Measurements from ENCODE around the gene ZNF837. TPM values are rescaled to one million over a fixed set of nuclear protein-coding genes. Genes with fewer than 3 reads are reported as not detected.
A peak's percentile ranks its signal among the peaks of the same experiment; 100 is the strongest.

ZNF837 gene
- total and polyA plus RNA-seq, 5 donors from 2014 or later: 1.1 to 7.7 (median 3.2) TPM

DNA sequence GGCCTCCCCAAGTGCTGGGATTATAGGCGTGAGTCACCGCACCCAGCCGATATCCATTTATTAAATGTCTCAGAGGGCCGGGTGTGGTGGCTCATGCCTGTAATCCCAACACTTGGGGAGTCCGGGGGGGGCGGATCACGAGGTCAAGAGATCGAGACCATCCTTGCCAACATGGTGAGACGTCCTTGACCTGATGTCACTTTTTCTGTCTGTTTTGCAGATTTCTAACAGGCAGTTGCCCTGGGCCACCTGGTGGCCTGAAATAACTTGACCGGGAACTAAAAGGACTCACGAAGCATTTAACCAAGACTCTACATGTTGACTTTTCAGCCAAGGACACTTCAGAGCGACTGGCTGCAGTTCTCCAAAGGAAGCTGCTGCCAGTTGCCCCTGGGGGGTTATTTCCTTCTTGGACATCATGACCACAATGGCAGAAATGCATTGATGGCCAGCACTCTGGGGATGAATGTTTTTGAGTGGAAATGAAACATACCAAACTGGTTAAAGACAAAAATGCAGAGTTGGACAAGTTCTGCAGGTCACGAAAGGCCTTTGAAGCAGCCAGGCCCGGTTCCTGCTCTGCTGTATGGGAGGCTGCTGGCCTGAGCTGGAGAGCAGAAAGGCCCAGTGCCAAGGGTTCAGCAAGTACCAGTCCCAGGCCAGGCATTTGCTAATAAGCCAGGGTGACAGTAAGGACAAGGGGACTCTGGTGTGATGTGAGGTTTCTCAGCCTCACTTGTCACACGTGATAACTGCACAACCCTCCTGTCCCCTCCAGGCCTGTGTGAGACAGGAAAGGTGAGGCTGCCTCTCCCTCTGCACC is 8.3 kb downstream of the ZNF837 start:
- Histone ChIP-seq H3K36me3 (ENCODE audit: control insufficient read depth, insufficient read depth, low read length) (no peaks in the 10 kb centered on the region), H3K9me3 (ENCODE audit: control insufficient read depth in 2 of 2, low read length in 2 of 2) (no peaks in the 10 kb centered on the region), H3K27me3 (ENCODE audit: control insufficient read depth, insufficient read depth, low read length) (no peaks in the 10 kb centered on the region), H3K4me1 (ENCODE audit: control insufficient read depth, insufficient read depth, low read length, poor library complexity, severe bottlenecking) (no peaks in the 10 kb centered on the region), H3K4me3 (ENCODE audit: low read depth, low read length) (no peak overlapping the region), H3K27ac (ENCODE audit: insufficient read depth, low read length, poor library complexity, severe bottlenecking) (no peak overlapping the region)
- peaks cover 0 to 2% (median 0%) of the 10 kb centered on the region in 4 donors for H3K4me1 Mint-ChIP-seq
- H3K9me3 Mint-ChIP-seq: no peaks in the 10 kb centered on the region
- DNase-seq (no peak), ATAC-seq (ENCODE audit: low read depth in 2 of 2) (no peak)
- no peaks in the 10 kb centered on the region for H3K36me3 Mint-ChIP-seq
- H3K4me3 Mint-ChIP-seq: no peak overlapping the region
- no peak overlapping the region for H3K27ac Mint-ChIP-seq
- no peaks in the 10 kb centered on the region for H3K27me3 Mint-ChIP-seq

DNA sequence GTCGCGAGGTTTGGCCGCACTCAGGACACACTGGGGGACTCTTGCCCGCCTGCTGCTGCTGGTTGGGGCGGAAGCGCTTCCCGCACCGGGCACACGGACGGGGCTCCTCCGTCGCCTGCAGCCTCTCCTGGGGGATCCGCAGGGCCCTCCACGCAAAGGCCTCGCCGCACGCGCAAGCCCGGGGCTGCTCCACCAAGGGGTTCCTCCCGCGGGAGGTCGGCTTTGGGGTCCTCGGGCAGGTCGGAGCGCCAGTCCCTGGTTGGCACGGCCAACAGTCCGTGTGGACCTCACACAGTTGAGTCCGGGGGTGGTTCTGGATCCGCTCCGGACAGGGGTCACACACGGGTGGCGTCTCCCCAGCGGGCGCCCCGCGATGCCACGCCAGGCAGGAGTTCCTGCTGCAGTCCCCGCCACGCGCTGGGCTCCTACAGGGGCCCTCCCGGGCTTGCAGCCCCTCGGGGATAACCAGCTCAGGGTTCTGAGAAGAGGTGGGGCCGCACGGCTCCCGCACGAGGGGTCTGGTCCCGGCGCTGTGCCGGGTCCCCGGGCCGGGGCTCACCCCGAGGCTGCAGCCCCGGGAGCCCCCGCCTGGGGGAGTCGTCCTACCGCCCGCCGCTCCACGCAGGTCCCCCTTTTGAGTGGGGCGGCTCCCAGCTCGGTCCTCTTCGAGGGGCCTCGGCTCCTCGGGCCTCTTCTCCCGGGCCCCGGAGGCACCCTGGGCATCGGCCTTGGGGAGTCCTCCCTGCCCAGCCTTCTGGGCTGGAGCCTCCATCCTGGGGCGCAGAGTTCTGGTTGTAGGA is 12.1 kb downstream of the ZNF837 start:
- Mint-ChIP-seq H3K4me3 (no peak overlapping the region), H3K9me3 (no peaks in the 10 kb centered on the region), H3K27me3 (no peaks in the 10 kb centered on the region), H3K27ac (no peak overlapping the region), H3K4me1 (no peaks in the 10 kb centered on the region), H3K36me3 (no peaks in the 10 kb centered on the region)
- no peak for ATAC-seq (ENCODE audit: low read depth in 2 of 2)
- Histone ChIP-seq H3K4me3 (ENCODE audit: low read depth, low read length) (no peak overlapping the region), H3K36me3 (ENCODE audit: control insufficient read depth, insufficient read depth, low read length) (no peaks in the 10 kb centered on the region), H3K4me1 (ENCODE audit: control insufficient read depth, insufficient read depth, low read length, poor library complexity, severe bottlenecking) (no peaks in the 10 kb centered on the region), H3K27me3 (ENCODE audit: control insufficient read depth, insufficient read depth, low read length) (no peaks in the 10 kb centered on the region), H3K27ac (ENCODE audit: insufficient read depth, low read length, poor library complexity, severe bottlenecking) (no peak overlapping the region), H3K9me3 (ENCODE audit: control insufficient read depth in 2 of 2, low read length in 2 of 2) (no peaks in the 10 kb centered on the region)
- no peak for DNase-seq

DNA sequence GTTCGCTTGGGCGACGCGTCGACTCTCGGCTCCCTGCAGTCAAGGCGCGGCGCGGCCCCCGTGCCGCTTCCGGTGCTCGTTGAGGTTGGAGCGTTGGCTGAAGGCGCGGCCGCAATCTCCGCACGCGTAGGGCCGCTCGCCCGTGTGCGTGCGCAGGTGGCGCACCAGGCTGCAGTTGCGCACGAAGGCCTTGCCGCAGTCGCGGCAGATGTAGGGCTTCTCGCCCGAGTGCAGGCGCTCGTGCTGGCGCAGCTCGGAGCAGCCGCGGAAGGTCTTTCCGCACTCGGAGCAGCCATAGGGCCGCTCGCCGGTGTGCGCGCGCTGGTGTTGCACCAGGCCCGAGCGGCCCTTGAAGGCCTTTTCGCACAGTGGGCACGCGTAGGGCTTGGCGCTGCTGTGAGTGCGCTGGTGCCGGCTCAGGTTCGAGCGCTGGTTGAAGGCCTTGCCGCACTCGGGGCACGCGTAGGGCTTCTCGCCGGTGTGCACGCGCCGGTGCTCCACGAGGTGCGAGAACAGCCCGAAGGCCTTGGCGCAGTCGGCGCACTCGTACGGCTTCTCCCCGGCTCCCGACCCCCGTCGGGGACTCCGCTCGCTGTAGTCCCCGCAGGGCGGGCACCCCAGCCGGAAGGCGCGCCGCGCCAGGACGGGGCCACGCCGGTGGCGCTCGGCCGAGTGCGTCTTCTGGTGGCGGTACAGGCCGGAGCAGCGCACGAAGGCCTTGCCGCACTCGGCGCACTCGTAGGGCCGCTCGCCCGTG is 13.0 kb downstream of the ZNF837 start:
- no peaks in the 10 kb centered on the region for H3K36me3 Mint-ChIP-seq
- no peak for DNase-seq
- H3K9me3 Mint-ChIP-seq: no peaks in the 10 kb centered on the region
- H3K27me3 Mint-ChIP-seq: no peaks in the 10 kb centered on the region
- H3K4me3 Mint-ChIP-seq: no peak overlapping the region
- H3K4me1 ChIP-seq (ENCODE audit: control insufficient read depth, insufficient read depth, low read length, poor library complexity, severe bottlenecking): no peaks in the 10 kb centered on the region
- H3K27me3 ChIP-seq (ENCODE audit: control insufficient read depth, insufficient read depth, low read length): no peaks in the 10 kb centered on the region
- peaks cover 0 to 2% (median under 1%) of the 10 kb centered on the region in 4 donors for H3K4me1 Mint-ChIP-seq
- H3K9me3 ChIP-seq (ENCODE audit: control insufficient read depth in 2 of 2, low read length in 2 of 2): no peaks in the 10 kb centered on the region
- no peak overlapping the region for H3K27ac Mint-ChIP-seq
- no peak for ATAC-seq (ENCODE audit: low read depth in 2 of 2)
- no peaks in the 10 kb centered on the region for H3K36me3 ChIP-seq (ENCODE audit: control insufficient read depth, insufficient read depth, low read length)
- no peak overlapping the region for H3K27ac ChIP-seq (ENCODE audit: insufficient read depth, low read length, poor library complexity, severe bottlenecking)
- no peak overlapping the region for H3K4me3 ChIP-seq (ENCODE audit: low read depth, low read length)

DNA sequence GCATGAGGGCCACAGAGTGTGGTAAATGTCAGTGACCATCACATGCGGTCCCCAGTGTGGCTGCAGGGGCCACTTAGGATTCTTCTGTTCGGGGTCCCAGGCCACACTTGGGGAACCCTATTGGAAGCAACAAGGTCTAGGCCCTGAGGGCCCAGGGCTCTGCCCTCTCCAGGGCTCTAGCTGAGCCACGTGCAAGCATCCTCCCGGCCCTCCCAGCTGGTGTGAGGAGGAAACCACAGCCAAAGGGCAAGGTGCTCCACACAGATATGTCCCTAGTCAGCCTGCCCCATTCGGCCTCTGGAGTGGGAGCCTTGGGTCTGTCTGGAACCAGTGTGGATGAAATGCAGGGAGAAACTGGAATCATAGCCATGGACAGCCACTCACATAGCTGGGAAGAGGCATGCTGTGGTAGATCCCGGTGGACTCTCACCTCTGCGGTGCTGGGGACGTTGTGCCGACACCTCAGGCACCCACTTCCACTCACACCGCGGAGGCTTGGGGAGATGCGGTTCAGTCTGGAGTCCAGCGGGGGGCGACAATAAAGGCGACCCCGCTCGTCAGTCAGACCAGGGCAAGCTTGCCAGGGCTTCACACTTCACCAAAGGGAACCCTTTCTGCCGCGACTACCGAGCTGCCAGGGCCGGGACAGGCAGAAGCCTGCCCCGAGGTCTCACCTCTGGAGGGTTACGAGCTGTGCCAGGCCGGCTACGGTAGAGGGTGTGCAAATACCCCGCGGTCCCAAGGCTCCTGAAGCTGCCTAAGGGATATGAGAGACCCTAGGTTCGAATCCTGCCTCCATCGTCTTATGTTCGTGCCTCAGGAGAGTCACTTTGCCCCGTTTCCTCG is 14.0 kb downstream of the ZNF837 start:
- H3K4me1 Mint-ChIP-seq: peaks cover 0 to 9% (median 5%) of the 10 kb centered on the region in 4 donors

DNA sequence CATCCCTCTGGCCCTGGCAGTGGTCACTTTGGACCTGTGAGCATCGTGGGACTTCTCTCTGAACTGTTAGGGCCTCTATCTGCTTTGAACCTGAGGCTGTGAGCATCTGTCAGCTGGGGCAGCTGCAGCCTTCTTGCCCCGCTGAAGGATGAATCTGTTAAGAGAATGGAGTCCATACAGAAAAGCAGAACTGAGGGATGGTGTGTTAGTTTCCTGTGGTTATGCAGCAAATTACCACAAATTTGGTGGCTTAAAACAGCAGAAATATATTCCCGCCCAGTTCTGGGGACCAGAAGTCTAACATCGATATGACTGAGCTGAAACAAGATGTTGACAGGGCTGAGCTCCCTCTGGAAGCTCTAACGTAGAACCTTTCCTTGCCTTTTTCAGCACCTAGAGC is 16.7 kb downstream of the ZNF837 start:
- H3K9me3 ChIP-seq (ENCODE audit: control insufficient read depth in 2 of 2, low read length in 2 of 2): no peaks in the 10 kb centered on the region
- Mint-ChIP-seq H3K9me3 (no peaks in the 10 kb centered on the region), H3K27ac (no peak overlapping the region), H3K4me1 (peaks cover 0 to 11% (median 6%) of the 10 kb centered on the region in 4 donors), H3K4me3 (peak overlapping the region in 1 of 4 donors; percentile 52), H3K36me3 (no peaks in the 10 kb centered on the region), H3K27me3 (peaks cover 4% of the 10 kb centered on the region)
- no peaks in the 10 kb centered on the region for H3K36me3 ChIP-seq (ENCODE audit: control insufficient read depth, insufficient read depth, low read length)
- H3K27ac ChIP-seq (ENCODE audit: insufficient read depth, low read length, poor library complexity, severe bottlenecking): no peak overlapping the region
- ATAC-seq (ENCODE audit: low read depth in 2 of 2) (no peak), DNase-seq (no peak)
- H3K27me3 ChIP-seq (ENCODE audit: control insufficient read depth, insufficient read depth, low read length): no peaks in the 10 kb centered on the region
- peaks cover 8% of the 10 kb centered on the region for H3K4me1 ChIP-seq (ENCODE audit: control insufficient read depth, insufficient read depth, low read length, poor library complexity, severe bottlenecking)
- H3K4me3 ChIP-seq (ENCODE audit: low read depth, low read length): no peak overlapping the region

More for the DNA sequence above, 14.0 kb downstream of the ZNF837 start:
- Mint-ChIP-seq H3K36me3 (no peaks in the 10 kb centered on the region), H3K9me3 (no peaks in the 10 kb centered on the region), H3K27me3 (peaks cover 3% of the 10 kb centered on the region), H3K27ac (peak overlapping the region in 1 of 3 donors; percentile 20), H3K4me3 (peak overlapping the region in 1 of 4 donors; percentile 68)
- Histone ChIP-seq H3K27ac (ENCODE audit: insufficient read depth, low read length, poor library complexity, severe bottlenecking) (no peak overlapping the region), H3K4me3 (ENCODE audit: low read depth, low read length) (no peak overlapping the region), H3K27me3 (ENCODE audit: control insufficient read depth, insufficient read depth, low read length) (no peaks in the 10 kb centered on the region), H3K36me3 (ENCODE audit: control insufficient read depth, insufficient read depth, low read length) (no peaks in the 10 kb centered on the region), H3K4me1 (ENCODE audit: control insufficient read depth, insufficient read depth, low read length, poor library complexity, severe bottlenecking) (peaks cover 4% of the 10 kb centered on the region), H3K9me3 (ENCODE audit: control insufficient read depth in 2 of 2, low read length in 2 of 2) (no peaks in the 10 kb centered on the region)
- DNase-seq (no peak), ATAC-seq (ENCODE audit: low read depth in 2 of 2) (no peak)

DNA sequence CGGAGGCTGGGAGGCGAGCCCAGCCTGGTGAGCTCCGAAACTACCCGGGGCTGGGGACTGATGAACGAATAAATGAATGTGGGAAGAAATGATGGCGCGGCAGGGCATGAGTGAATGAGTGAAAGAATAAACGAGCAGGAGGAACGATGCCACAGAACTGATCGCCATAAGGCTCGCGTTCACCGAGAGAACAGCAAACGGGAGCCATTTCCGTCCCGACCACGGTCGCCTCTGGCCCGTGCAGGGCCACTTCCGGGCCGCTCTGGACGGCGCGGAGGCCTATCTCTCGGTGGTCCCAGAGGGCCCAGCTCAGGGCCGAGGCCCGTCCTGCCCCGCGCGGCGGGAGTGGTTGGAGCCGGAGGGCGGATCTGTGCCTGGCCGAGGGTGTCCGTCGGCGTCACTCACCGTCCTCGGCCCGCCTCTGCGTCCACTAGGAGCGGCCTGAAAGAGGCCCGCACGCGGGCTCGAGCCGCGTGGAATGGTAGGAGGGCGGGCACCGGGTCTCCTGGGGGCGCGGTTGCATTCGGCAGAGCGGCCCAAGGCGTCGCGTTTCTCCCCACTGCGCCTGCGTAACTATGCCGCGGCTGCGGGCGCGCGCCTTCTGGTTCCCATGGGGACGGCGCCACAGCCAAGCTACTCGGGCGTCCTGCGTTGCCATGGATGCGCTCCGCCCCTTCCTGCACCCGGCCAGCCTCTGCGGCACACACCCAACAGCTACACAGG is 18.4 kb downstream of the ZNF837 start, which contains the start of gene ZNF497:
ZNF497 (minus strand) TSS at position 480 of the 723 bp plus-strand sequence. CDS start 5,116 bp downstream, outside the sequence.
- Mint-ChIP-seq H3K36me3 (no peaks in the 10 kb centered on the region), H3K27me3 (peaks cover 4% of the 10 kb centered on the region)

More for the DNA sequence above, 18.4 kb downstream of the ZNF837 start, which contains the start of gene ZNF497:
- peak within 1 kb of the TSS; percentile 91 to 93 (median 93) for H3K27ac Mint-ChIP-seq
- H3K4me1 Mint-ChIP-seq: peaks cover 0 to 11% (median 6%) of the 10 kb centered on the region in 4 donors
- H3K4me1 ChIP-seq (ENCODE audit: control insufficient read depth, insufficient read depth, low read length, poor library complexity, severe bottlenecking): peaks cover 13% of the 10 kb centered on the region
- peak; percentile 88 to 93 for ATAC-seq (ENCODE audit: low read depth in 2 of 2)
- H3K27me3 ChIP-seq (ENCODE audit: control insufficient read depth, insufficient read depth, low read length): no peaks in the 10 kb centered on the region
- H3K36me3 ChIP-seq (ENCODE audit: control insufficient read depth, insufficient read depth, low read length): no peaks in the 10 kb centered on the region
- H3K4me3 Mint-ChIP-seq: peak within 1 kb of the TSS; percentile 93 to 95 (median 94)
- H3K9me3 Mint-ChIP-seq: no peaks in the 10 kb centered on the region
- no peaks in the 10 kb centered on the region for H3K9me3 ChIP-seq (ENCODE audit: control insufficient read depth in 2 of 2, low read length in 2 of 2)
- H3K4me3 ChIP-seq (ENCODE audit: low read depth, low read length): peak within 1 kb of the TSS; percentile 84
- H3K27ac ChIP-seq (ENCODE audit: insufficient read depth, low read length, poor library complexity, severe bottlenecking): peak within 1 kb of the TSS; percentile 76
- DNase-seq: peak; percentile 92 to 97 (median 96)
